NCI-H1092 treated with DMSO at 0.1 percent for 48 hours (cell line): ENCODE data around the gene COL7A1.

Source experiments
- DNase-seq: peaks from one replicate; lab custom pipeline; 2025; lab: John Stamatoyannopoulos, UW

The COL7A1 gene

DNA sequence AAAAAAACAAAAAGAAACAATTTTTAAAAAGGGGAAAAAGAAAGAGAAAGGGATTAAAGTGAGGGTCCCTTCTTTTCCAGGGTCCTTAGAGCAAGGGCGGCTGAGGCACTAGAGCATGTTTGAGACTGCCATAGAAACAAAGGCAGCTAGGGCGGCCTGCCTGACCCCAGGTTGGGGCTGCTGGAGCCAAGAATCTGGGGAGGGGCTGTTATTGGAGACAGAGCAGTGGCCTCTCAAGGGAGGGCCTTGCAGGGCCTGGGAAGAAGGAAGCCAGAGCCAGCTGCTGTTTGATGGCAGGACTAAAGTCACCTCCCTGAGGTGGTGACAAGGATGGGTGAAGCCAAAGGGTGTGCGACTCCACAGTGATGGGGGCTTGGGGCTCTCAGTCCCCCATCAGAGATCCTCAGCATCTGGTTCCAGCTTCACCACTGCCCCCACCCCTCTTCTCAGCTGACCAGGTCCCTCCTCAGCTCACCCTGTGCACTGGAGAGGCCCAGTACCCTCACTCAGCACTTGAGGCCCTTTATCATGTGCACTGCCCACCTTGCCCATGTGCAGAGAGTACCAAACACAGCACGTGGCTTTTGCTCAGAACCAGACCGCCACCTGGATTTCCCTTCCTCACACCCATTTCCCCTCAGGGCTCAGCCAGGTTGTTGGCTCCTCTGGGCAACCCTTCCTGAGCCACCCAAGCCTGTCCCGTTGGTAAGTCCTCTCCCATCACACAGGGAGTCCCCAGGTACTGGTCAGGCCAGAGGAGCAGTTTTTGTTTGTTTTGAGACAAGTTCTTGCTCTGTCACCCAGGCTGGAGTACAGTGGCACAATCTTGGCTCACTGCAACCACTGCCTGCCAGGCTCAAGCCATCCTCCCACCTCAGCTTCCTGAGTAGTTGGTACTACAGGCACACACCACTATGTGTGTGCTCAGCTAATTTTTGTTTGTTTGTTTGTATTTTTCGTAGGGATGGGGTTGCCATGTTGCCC, 24.7 kb upstream of the COL7A1 start:
- DNase-seq = no peak

DNA sequence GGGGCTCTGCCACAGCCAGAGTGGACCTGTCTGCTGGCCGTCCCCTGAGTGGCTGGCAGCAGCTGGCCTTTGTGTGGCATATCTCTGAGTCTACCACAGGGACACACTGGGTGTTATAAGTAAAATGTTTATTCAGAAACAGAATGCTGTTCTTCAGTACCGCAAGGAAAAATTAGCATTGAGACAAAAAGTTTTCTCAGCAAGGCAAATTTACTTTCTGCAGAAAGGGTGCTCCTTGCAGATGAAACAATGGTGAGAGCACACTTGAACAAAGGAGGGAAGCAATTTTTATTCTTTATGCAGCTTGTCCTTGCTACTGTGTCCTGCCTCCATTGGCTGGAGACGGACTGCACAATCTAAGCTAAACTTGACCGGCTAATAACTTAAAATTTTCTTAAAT, 22.4 kb upstream of the COL7A1 start:
- no peak for DNase-seq

DNA sequence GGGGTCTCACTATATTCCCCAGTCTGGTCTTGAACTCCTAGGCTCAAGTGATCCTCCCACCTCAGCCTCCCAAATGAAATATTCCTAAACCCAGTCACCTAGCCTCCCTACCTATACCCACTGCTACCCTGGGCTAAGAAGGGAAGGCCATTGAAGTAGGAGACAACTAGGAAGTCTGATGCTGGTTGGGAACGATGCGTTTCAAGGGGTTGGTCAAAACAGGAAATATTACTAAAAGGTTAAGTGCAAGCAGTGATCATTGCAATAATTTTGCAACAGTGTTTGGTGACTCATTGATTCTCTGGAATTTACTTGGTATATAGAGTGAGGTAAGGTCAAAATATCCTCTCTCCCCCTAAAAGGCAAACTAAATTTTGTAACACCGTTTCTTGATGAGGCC, 18.9 kb upstream of the COL7A1 start:
- no peak for DNase-seq

DNA sequence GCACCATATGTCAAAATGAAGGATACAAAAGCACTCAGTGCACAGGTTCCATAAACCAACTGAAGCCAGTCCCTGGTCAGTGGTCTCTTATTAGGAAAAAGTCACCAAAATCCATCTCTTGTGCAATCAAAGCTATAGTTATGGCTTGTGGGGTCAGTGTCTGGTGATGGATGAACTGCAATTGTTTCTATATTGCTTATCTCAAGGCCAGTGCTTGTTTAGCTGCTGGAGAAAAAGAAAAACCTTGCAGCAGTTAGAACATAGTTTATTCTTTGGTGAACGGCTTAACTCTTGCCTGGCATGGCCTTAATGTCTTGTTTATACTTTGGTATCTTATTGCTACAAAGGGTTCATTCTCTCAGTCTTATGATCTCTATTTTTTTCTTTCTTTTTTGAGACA, 17.2 kb upstream of the COL7A1 start:
- DNase-seq = no peak

DNA sequence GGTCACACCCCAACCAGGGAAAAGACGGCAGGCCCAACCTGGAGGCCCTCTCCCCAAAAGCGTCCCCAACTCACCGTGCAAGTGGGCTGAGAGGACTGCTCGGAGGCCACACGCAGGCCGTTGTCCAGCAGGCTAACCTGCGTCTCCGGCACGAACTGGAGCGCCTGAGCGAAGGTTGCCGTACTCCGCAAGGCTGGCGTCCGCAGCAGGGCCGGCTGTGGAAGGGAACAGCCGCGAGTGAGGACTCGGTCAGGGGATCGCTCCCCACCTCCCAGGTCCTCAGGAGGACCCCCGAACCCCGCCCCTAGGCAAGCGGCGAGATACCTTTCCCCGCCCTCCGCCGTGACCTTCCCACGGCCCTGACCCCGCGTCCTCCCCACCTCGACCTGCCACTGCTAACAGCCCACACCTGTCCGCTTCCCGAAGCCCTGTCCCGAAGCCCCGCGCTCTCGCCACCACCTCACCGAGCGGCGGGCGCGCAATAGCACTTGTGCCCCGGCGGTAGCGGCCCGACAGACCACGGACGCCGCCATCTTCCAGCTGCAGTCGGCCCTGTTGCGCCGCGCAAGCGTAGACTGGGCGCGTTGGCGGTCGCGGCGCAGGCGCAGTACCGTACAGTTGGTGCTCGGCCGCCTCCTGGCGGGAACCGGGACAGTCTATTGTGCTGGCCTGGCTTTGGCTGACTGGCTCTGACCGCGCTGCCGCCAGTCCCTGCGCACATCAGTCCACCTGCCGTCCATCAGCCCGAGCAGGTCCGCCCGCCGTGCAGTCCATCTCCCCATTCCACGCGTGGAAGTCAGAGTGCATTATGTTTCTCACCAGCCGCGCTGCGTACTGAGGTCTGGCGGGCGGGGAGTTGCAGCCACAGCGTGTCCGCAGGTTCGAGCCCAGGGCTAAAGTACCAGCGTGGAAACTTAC, 14.2 kb upstream of the COL7A1 start, which contains the start of gene UQCRC1:
UQCRC1 (minus strand) TSS at position 559 of the 918 bp plus-strand sequence; CDS start at position 533, 26 bp downstream.
- peak; percentile 90 for DNase-seq

DNA sequence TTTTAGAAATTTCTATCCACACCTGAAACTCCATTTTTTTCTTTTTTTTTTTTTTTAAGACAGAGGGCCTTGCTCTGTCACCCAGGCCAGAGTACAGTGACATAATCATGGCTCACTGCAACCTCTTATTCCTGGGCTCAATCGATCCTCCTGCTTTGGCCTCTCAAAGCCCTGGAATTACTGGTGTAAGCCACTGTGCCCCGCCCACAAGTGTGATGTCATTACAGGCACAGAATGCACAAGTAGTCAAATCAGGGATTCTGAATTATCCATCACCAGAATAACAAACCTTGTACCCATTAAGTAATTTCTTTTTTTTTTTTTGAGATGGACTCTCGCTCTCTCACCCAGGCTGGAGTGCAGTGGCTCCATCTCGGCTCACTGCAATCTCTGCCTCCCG, 12.4 kb upstream of the COL7A1 start:
- DNase-seq = no peak

DNA sequence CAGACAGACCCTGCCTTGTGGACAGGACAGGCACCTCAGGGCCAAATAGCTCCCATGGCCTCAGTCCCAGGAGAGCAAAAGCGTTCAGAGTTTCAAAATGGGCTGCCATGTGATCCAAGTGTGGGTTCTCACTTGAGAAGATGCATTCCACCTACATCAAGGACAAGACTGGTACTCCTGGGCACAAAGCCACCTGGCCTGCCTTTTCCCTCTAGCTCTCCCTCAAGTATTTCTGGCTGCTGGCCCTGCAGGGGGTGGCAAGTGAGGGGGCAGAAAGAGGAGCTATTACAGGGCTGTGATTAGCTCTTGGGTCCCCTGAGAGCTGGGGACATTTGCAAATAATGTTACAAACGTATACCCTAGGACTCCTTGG, 6.5 kb upstream of the COL7A1 start:
- DNase-seq = no peak

DNA sequence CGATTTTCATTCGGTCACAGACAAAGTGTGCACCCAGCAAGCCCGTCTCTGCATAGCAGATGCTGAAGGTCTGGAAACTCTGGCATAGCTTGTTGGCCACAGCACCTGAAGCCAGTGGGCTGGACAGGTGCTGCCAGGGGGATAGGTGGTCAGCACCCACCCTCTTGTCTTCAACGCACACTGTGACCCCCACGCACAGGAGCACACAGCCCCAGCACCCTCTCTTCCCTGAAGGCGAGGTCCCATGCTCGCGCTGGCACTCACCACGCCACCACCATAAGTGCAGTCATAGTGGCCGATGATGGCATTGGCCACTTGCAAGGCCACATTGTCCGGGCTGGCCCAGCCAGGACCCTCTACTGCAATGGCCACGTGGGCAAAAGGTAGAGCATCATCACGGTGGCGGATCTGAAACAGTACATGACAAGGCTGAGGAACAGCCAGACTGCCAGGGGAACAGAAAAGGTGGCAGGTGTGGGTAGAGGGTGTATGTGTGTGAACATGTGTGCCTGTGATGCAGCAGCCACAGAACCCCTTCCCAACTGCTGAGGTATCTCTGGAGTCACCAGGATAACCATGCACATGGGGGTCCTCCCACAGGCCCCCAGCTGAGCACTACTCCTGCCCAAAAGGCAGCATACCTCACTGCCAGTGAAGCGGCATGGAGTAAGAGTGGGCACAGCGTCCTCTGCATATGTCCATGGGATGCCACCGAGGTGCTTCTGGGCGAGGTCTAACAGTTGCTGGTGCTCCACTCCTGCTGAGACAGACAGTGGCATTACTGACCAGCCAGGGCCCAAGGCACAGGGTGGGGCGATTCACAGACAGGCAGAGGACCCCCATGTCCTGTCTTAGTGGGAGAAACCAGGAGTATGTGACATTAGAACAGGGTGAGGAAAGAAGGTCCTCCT, 5.8 kb upstream of the COL7A1 start:
- no peak for DNase-seq

DNA sequence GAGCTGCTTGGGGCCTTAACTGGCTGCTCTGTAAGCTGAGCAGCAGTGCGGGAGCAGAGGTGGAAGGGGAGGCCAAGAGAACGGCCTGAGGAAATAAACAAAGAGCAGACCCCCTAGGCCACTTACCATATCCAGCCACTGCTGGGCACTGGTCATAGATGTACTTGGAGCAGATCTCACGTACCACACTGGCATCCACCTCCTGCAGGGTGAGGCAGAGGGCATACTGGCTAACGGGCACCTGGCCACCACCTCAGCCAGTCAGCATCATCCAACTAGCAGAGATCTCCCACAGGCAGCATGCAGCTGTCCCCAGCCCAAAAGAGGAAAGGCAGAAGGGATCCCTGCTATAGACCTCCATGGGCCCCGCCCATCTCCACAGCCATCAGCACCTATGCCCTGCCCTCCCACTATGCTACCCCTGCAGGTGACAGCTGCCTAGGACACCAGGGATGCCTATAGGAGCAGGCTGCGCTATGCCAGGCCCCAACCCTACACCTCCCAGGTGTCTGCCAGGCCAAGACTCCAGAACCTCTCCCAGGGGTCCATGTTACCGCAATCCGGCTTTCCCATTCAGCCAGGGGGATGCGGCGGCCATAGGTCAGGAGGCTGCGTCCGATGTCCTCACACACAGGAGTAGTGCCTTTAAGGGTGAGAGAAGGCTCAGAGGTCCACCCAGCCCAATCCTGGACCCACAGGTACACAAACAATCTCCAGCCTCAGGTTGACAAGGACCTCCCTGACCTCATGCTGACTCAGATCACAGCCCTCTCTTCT, 4.6 kb upstream of the COL7A1 start:
- no peak for DNase-seq

DNA sequence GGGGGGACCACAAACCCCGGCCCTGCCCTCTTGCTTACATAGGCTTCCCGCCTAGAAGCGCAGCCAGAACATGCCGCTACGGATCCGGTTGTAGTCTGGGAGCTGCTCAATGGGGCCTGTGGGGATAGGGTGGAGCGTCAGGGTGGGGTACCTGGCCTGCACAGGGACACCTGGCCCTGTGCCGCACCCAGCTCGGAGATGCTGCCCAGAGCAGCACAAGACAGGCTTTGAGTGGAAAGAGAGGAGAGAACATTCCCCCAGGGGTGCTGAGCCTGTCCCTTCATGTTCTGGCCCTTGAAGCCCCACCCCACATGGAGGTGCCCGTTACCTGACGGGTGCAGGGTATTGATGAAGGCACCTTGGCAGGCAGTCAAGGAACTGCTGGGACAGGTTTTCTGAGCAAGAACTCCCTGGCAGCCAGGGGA, 4.0 kb upstream of the COL7A1 start:
- DNase-seq = no peak

DNA sequence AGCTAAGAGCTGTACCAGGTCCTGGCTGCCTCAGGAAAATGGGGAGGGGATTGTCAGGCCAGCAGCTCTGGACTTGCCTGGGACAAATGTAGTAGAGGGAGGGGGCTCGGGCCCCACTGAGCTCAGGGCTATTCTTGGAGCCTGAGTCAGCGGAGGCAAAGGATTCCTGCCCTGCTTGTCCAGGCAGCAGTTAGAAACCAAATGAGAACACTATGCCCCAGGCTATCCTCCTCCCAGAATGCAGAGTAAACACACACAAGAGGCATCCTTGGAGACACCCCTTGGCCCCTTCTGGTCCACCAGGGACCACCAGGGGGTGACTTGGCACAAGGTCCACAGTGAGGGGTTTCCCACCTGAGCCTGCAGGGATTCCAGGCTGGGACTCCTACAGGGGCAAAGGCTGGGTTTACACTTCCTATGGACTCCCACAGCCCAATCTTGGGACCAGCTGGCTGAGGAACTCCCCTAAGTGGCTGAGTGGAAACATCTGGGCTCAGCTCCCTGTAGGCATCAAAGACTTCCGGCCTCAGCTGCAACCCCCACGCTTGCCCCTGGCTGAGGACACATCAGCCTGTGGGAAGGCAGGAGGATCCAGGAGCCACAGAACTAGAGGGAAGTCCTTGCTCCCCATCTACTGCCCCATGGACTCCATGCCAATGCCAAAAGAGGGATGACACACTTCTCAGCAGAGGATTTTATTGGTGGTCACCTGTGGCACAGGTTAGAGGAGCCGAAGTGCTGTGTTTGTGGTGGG, 3.4 kb upstream of the COL7A1 start:
- no peak for DNase-seq

DNA sequence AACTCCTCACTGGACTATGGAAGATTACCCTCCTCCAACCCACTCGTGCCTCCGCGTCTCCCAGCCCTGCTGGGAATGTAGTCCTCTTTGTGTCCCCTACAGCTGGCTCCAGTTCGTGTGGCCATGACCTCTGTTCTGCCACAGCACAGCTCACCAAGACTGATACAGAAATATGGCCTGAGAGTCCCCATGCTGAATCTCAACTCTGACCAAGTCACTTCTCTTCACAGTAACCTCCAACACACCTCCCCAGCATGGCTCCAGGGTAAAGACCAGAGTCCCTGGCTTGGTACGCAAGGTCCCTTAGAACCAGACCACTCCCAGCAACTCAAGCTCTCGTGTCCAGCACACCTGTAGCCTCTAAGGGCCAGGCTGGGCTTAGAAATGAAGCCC, 2.3 kb upstream of the COL7A1 start:
- DNase-seq = no peak

DNA sequence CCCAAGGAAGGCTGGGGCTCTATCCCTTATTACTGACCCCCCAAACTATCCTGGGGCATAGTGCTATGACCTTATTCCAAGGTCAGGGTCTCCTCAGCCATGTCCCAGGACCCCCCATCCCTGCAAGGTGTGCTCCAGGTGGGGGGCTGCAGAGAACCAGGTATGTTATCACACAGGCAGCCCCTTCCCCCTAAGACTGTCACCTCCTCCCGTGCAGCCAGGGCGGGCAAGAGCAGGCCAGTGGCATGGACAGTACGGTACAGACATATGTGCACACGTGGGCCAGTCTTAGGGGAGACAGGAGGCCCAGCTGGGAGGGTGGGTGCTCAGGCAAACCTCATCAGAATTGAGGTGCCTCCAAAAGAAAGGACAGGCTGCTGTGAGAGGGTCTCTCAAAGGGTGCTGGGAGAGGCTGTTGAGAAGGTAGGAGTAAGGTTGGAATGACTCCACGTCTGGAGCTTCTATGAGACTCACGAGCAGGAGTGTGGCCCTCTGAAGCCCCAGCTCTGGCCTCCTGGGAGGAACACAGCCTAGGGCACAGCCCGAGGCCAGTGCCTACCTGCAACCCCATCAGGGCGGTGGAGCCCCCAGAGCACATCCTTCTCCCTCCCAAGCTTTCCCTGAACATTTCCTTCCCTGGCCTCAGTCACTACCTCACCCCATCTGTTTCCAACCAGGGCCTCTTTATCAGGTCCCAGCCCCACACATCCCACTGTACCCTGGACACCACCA, 1.7 kb upstream of the COL7A1 start:
- no peak for DNase-seq

DNA sequence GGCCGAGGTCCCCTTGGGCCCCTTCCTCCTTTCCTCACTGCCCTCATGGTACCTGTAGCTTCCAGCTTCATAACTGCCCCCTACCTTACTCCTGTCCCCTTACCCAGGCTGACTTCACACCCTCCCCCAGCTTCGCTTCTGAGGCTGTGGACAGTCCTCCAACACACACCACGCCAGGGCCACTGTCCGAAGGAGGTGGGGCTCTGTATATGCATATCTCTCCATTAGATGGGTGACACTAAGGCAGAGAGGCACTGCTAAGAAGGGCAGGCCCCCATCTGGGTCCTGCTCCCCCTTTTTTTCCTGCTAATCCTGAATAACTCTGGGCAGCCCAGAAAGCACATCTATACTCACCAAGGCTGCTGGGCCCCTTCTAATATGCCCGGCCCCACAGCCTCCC, 1.0 kb upstream of the COL7A1 start:
- DNase-seq = no peak

DNA sequence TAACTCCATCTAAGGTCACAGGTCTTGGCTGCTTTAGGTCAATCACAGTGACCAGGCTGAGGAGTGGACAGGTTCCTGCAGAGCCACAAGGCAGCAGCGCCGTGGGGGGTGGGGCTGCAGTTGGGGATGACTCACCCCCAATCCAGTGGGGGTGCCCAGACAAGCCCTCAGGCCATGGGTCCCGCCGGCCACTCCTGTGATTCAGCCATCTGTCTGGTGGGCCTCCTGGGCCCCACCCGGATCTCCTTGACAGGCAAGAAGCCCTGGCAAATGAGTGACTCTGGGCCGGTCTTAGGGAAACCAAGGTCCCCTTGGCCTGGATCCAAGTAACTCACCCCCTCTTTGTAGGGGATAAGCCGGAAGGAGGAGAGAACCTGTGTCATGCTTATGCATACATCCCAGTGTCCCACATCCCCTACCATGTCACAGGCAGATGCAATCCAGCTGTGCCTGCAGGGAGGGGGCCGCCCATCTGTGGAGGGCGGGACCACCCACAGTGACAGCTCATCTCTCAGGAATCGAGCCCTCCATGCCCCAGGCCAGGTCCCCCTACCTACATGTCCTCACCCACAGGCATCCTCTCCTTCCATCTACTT, 495 bp upstream of the COL7A1 start:
- DNase-seq = no peak

DNA sequence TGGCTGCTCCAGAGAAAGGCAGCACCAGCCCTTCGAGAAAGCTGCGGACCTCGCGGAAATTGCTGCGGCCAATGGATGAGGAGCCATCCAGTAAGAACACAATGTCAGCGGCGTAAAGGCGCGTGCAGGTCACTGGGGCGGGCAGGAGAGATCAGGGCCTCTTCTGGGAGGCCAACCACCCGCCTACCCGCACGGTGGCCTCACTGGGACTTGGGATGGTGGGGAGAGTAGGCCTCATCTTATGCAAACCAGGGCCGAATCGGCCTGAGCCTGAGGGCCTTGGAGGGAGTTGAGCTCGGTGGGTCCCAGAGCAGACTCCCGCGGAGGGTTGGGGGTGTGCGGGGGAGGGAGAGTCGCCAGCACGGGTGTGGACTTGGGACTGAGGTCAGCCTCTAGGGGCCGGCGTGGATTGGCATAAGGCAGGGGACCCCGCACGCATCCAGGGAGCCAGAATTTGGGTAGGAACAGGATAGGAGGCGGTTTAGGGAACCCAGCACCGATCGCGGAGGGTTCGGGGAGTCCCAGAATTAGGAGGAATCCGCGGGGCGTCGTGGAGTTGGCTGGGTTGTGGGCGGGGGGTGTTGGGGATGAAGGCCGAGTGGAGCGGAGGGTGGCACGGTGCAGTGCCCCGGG, 596 bp downstream of the COL7A1 start:
- no peak for DNase-seq

DNA sequence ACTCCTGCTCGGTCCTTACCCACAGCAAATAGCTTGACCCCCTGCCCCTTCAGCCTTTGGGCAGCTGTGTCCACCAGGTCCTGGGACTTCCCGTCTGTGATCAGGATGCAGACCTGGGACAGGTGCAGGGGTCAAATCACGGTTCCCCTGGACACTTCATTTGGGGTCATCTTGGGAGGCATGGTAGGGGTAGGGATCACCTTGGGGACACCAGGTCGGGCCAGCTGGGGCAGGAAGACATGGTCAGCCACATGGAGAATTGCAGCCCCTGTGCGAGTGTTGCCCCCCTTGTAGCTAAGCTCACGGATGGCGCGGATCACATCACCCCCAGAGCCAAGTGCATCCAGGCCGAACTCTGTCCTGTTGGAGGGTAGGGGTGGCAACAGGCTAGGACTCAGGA, 1.8 kb downstream of the COL7A1 start:
- no peak for DNase-seq

DNA sequence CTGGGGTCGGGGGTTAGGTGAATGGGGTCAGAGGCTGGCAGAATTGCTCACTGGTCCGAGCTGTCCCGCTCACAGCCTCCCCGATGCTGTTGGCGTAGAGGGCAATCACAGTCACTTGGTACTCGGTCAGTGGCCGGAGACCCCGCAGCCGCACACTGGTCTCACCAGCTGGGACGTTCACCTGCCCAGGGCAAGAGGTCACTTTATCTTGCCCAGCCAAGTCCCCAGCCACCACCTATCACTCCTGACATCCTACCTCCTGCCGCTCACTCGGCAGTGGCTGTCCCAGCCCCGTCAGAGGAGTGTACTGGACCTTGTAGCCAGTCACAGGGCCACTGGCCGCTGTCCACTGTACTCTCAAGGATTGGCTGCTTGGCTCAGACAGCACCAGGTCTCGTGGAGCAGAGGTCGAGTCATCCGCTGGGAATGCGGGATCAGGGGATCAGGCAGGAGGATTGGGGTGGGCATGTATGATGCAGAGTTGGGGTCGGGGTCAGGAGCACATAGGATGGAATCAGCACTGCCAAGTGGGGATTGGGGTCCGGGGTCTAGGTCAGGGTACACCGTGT, 2.5 kb downstream of the COL7A1 start:
- no peak for DNase-seq
